ENCODE data around the gene ALG12.

- TF ChIP-seq POLR2A (IDR thresholded peaks at IDR 0.05; ENCODE audit: extremely low read depth, insufficient read length) (no peak), CTCF (IDR thresholded peaks at IDR 0.05; ENCODE audit: low read depth, low read length) (no peak)
Measured at GRCh38 chr22:49927483-49928184, 9.4 kb upstream of the ALG12 start.

All from NB4 (cell line).